HFF-Myc (cell line): ENCODE data around the gene DYNC2LI1.

ENCODE experiments used
- DNase-seq: peaks from one replicate; pipeline ENCODE4 v3.0.0-alpha.2; 2011; ENCODE audit warnings: low read depth; ENCODE audit errors: extremely low read depth
- H3K4me3 ChIP-seq: replicated peaks from 2 replicates; pipeline ENCODE4 v1.5.1; 2011; ENCODE audit warnings: low read depth, mild to moderate bottlenecking, control low read depth, low read length
- CTCF ChIP-seq: IDR thresholded peaks from 2 replicates; pipeline ENCODE4 v1.5.1; 2012; ENCODE audit warnings: mild to moderate bottlenecking, low read depth, low read length, control low read depth; ENCODE audit errors: missing control alignments

DYNC2LI1 gene

GRCh38 chr2:43853141-43854081 lies 79.6 kb downstream of the DYNC2LI1 start:
- TF ChIP-seq CTCF = no peak
- no peak for DNase-seq
- no peak overlapping the region for H3K4me3 ChIP-seq

- no peak overlapping the region for H3K4me3 ChIP-seq
- no peak for TF ChIP-seq CTCF
- DNase-seq = no peak
Measured at GRCh38 chr2:43854671-43855070, 80.8 kb downstream of the DYNC2LI1 start.

- H3K4me3 ChIP-seq = no peak overlapping the region
- no peak for DNase-seq
- TF ChIP-seq CTCF = no peak
Measured at GRCh38 chr2:43855292-43855691, 81.5 kb downstream of the DYNC2LI1 start.
